Activated T-helper 9 cell treated with anti-CD3 and anti-CD28 coated beads, Interleukin-2, amount 50 U/mL, for 16 hours (primary cell): ENCODE data around the gene TMEM131.
"Not testable (repeated sequence)": the region's sequence is repeated elsewhere in the genome, so short reads cannot be mapped to it uniquely, and the experiment has no call there.

Experiments
- DNase-seq: peaks from one replicate; pipeline ENCODE4 v3.0.0-alpha.2; 2020; ENCODE audit warnings: low read depth

Gene TMEM131, protein sequence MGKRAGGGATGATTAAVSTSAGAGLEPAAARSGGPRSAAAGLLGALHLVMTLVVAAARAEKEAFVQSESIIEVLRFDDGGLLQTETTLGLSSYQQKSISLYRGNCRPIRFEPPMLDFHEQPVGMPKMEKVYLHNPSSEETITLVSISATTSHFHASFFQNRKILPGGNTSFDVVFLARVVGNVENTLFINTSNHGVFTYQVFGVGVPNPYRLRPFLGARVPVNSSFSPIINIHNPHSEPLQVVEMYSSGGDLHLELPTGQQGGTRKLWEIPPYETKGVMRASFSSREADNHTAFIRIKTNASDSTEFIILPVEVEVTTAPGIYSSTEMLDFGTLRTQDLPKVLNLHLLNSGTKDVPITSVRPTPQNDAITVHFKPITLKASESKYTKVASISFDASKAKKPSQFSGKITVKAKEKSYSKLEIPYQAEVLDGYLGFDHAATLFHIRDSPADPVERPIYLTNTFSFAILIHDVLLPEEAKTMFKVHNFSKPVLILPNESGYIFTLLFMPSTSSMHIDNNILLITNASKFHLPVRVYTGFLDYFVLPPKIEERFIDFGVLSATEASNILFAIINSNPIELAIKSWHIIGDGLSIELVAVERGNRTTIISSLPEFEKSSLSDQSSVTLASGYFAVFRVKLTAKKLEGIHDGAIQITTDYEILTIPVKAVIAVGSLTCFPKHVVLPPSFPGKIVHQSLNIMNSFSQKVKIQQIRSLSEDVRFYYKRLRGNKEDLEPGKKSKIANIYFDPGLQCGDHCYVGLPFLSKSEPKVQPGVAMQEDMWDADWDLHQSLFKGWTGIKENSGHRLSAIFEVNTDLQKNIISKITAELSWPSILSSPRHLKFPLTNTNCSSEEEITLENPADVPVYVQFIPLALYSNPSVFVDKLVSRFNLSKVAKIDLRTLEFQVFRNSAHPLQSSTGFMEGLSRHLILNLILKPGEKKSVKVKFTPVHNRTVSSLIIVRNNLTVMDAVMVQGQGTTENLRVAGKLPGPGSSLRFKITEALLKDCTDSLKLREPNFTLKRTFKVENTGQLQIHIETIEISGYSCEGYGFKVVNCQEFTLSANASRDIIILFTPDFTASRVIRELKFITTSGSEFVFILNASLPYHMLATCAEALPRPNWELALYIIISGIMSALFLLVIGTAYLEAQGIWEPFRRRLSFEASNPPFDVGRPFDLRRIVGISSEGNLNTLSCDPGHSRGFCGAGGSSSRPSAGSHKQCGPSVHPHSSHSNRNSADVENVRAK (N-terminal part only)

DNA sequence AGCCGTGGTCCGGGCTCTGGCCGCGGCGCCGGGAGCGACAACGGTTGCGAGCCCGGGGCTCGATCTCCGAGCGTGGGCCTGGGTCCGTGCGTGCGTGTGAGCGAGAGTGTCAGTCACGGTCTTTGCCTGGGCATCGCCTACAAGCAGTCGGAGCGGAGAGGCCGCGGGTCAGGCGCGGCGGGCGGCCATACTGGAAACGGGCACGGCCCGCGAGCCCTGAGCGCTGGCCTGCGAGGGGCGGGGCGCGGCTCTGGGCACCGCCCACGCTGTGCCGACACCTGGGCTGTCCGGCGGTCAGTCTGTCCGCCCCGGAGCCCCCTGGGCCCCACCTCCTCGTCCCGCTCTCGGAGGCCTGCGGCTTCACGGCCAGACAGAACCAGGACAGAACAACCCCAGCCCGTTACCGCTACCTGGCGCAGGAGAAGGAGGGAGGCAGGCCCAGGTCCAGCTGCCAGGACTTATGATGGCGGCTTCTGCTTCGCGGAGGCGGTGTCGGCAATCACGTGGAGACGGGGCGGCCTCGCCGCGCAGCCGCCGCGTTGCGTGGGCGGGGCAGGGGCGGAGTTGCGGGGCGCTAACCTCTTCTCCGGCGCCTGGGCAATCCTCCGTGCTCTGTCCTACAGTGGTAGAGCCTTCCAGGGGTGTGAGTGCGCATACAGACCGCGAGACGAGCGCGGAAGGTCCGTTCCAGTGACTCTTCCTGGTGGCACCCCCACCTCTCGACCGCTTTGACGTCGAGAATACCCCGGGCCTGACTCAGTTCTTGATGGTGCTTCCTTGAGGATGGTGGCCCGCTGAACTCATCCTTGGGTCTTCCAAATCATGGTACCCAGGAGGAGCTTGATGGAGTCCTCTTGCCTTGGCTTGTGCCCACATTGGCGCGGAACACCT lies at the start of gene TMEM131:
Gene TMEM131 (minus strand): TSS at position 215 of the 891 bp plus-strand sequence. CDS start 286 bp downstream, outside the sequence.
- DNase-seq = peak; percentile 94

DNA sequence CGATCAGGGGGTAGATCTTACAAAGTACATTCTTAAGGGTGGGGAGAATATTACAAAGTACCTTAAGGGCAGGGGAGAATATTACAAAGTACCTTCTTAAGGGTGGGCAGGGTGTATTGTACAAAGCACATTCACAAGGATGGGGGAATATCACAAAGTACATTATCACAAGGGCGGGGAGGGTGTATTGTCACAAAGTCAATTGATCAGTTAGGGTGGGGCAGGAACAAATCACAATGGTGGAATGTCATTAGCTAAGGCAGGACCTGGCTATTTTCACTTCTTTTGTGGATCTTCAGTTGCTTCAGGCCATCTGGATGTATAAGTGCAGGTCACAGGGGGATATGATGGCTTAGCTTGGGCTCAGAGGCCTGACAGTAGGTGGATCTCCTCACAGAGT lies 49.0 kb upstream of the TMEM131 start:
- DNase-seq = not testable (repeated sequence)

DNA sequence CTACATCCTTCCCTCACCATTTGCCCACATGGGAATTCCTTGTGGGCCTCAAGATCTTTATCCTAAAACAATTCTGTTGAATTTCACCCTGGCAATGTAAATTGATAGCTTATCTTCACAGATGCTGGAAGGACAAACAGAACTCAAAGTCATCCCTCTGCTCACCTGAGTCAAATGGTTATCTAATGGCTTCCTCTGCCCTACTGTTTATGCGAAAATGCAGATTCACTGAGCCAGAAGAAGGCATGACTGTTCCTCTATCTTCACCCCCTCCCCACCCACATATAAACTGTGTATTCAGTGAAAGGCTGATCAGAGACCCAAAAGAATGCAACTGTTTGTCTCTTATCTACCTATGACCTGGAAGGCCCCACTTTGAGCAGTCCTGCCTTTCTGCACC lies 47.4 kb upstream of the TMEM131 start:
- no peak for DNase-seq

DNA sequence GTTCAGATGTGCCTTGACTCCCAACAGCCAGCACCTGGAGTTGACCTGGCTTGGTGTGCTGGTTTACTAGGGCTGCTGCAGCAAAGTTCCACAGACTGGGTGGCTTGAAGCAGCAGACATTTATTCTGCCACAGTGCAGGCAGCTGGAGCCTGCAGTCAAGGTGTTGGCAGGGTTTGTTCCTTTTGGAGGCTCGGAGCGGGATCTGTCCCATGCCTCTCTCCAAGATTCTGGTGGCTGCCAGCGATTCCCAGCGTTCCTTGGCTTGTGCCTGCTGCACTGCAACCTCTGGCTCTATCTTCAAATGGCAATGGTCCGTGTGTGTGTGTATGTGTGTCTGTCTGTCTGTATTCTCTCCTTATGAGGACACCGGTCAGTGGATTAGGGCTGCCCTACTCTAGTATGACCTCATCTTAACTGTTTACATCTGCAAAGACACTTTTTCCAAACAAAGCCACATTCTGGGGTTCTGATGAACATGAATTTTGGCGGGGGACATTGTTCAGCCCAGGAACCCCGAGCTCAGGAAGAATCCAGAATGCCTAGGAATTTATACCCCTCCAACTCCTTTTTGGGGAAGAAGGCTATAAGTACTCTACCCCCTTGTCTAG lies 44.7 kb upstream of the TMEM131 start:
- no peak for DNase-seq

DNA sequence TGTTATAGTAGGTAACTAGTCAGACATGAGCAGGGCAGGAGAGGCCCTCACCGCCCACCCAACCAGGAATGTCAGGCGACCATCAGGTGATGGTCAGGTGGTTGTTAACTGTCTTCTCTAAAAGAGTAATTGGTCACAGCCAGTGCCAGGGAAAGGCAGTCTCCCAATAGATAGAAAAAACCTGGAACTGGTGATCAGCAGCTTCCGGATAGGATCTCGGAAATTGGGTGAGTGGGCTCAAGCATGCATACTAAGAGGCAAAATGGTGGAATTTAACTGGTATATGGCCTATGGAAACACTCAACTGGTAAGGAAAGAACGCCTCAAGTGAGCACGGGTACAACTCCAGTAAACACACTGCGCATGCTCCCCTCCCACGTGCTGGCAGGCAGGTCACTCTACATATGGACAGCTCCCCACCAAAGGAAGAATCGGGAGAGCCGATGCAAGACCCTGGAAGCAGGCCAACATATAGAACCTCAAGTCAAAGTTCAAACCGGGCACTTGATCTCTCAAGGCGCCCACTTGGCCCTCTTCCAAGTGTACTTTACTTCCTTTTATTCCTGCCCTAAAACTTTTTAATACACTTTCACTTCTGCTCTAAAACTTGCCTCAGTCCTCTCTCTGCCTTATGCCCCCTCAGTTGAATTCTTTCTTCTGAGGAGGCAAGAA lies 43.5 kb upstream of the TMEM131 start:
- DNase-seq = no peak

DNA sequence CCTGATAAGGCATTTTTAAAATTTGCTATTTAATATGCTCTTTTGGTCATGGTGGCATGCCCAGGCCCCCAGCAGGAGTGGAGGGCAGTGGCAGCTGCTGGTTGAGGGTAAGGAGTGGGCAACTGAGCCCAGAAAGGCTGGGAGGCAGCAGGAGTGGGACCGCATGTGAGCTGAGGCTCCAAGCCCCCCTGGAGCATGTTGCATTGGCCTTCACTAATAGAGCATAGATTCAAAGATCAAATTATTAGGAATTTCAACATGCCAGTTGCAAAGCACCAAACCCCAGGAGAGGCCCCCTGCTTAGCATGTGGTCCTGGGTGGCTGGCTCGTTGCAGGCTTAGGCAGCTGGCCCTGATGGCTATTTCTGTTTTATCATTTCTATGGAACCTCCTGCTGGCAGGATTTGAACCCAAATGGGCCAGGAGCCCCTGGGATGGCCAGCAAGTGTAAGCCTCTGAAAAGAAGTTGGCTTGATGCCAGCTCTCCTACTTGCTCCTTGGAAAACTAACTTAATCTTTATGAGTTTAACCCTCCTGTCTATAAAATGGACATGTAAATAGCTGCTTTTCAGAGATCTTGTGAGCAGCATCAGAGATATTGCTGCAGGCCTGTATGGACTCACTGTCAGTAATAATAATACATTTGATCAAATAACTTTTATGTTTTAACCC lies 42.1 kb upstream of the TMEM131 start:
- DNase-seq = no peak

DNA sequence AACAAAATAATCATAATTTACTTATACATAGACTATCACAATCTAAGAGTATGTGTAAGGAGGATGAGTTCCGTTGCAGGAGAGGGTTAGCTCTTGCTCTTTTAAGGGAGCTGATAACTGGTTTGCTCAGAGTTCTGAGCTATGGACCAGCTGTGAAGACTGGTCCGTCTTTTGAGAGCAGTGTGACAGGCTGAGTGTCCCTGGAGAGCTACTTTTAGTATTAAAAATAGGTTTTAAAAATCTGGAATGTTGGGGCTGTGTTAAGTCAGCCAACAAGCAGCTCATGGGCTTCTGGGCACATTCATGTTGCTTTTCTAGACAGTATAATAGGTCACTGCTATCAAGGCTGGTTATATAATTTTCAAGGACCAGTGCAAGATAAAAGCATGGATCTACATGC lies 41.5 kb upstream of the TMEM131 start:
- no peak for DNase-seq

DNA sequence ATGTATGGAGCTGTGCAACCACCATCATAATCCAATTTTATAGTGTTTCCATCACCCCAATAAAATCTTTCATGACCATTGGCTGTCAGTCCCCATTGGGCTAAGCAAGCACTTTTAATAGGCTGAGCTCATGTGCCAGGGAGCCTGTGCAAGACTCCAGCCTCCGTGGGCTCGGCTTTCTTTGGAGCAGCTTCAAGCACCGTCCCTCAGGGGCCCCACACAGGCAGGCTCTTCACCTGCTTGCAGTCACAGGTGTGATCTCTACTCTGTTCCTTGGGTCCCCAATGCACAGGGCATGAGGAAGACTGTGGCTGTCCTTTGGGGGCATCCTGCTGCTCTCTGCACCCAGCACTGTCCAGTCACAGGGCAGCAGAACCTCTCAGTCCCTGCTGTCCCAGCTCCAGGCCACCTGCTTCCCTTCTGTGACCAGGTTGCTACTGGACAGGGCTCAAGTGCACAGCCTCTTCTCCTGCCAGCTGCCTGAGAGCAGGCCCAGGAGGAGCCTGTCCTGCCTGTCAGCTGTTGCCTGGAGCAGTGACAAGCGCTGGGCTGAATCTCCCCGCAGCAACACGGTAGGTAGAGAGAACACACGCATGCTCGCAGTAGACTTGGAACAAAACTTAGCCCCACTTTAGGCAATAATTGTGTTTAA lies 40.7 kb upstream of the TMEM131 start:
- DNase-seq = no peak

DNA sequence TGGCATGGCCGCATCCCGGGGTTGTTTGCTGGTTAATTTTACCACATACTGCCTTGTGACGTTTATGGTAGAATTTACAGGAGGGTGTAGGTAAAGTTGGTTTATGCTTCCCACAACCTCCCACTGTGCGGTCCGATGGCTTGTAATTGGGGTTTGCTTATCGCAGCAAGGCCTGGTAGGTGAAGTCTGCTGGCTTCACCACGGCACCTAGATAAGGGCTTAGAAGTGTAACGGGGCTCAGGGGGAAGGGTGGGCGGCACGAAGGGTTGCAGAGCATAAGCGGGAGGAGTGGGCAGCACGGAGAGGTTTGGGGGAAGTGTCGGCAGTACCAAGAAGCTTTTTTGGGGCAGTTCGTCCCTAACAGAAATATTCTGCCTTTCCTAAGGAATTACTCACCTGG lies 39.0 kb upstream of the TMEM131 start:
- no peak for DNase-seq

DNA sequence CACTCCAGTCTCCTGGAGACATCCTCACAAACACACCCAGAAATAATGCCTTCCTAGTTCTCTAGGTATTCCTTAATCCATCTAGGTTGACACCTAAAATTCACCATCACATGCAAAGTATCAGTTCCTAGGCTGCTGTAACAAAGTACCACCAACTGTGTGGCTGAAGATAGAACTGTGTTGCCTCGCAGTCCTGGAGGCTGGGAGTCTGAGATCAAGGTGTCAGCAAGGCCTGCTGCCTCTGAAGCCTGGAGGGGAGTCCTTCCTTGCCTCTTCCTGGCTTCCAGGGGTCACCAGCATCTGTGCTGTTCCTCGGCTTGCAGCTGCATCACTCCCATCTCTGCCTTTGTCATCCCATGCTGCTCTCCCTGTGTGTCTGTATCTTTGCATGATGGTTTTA lies 36.3 kb upstream of the TMEM131 start:
- DNase-seq = no peak

DNA sequence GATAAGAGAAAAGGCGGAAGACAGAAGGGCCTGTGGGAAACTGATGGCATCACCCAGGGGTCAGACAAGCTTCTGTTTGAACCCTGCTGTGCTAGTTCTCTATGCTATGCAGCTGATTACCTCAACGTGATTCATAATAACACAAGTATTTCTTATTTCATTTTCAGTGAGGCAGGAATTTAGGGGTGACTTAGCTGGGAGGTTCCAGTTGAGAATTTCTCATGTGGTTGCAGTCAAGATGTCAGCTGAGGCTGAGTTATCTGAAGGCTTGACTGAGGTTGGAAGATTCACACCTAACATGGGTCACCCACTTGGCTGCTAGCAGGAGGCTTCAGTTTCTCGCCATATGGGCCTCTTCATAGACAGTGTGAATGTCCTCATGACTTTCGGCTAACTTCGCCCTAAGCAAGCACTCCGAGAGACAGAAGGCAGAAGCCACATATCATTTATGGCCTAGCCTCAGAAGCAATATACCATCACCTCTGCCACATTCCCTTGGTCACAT lies 34.0 kb upstream of the TMEM131 start:
- no peak for DNase-seq

DNA sequence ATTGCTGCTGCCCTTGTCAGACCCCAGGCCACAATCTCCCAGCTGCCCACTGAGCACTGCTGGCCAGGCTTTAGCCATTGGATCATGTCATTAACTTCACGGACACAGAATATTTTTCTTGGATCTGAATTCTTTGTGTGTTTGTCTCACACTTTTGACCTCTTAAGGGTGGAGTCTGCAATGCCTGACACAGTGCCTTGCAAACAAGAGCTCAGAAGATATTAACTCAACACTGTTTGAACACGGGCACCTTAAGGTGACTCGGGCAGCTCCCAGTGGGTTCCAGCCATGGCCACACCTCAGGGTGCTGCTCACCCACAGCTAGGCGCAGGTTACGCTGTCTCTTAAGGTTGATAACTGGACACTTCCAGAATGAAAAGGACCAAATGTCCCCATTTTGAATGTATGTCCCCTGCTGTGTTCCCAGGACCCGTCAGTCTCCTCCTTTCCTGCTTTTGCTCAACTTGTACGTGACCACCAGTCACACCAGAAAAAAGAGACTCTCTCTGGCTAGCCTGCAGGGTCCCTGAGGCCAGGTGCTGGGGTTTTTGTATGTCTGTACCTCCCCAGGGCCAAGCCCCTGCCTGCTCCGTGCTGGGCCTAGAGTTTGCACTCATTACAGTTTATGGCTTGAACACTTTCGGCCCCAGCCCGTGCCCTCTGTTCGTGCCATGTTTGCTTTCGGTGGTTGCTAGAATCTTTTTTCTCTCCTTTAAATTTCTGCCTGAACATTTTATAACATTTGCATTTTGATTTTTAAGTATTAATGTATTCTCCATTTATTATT lies 33.4 kb upstream of the TMEM131 start:
- DNase-seq = no peak

DNA sequence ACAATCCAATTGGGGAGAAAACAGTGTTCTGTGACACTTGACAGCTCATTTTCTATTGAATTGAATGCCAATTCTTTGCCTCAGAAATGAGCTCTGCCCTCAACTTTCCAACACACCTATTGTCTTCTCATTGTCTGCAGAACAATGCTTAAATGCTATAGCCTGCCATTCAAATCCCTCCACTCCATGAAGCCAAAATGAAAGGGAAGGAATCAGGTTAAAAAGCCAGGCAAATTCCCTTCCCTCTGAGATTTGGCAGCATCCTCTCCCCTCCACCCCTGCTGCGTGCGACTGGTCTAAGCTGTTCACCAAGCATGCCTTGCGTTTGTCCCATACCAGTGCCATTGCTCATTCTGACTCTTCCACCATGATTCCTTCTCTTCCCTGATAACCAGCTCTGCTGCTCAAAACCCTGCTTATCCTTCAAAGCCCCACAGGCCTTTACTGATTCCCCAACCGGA lies 32.4 kb upstream of the TMEM131 start:
- DNase-seq = no peak

DNA sequence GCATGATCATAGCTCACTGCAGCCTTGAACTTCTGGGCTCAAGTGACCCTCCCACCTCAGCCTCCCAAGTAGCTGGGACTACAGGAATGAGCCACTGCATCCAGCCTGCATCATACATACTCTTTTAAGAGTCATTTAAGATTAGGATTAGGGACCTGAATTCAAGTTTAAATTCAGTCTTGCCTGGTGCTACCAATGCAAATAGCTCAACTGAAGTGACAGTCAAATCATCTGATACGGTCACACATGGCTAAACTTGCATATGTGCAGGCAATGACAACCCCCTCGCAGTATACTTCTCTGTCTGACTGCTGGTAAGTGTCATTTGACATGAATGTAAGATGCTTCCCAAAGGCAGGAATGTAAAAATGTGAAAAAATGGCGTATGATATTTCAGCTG lies 31.8 kb upstream of the TMEM131 start:
- no peak for DNase-seq

DNA sequence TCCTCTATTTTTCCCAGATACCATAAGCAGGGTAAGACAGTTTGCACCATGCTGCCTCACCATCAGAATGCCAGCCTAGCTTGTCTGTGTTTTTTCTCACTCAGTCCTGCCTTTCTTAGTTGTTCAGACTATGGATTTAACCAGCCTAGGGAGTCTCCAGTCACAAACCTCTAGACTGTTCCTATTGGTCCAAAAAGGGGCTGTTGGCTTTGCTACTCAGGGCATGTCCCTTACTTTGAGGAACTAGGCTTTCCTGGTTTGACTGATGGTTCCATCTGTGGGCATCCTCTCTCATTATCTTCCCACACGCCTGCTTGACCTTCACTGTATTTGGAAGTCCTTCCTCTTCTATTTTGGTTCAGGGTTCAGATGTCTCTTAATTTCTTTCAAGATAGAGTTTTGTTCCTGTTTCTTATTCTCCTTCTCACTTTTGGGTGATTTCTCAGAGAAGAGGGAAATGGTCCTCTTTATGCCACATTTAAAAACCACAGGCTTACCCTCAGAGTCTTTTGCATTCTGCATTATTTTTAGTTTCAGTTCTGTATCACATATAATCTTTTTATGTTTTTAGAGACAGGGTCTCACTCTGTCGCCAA lies 31.3 kb upstream of the TMEM131 start:
- no peak for DNase-seq

DNA sequence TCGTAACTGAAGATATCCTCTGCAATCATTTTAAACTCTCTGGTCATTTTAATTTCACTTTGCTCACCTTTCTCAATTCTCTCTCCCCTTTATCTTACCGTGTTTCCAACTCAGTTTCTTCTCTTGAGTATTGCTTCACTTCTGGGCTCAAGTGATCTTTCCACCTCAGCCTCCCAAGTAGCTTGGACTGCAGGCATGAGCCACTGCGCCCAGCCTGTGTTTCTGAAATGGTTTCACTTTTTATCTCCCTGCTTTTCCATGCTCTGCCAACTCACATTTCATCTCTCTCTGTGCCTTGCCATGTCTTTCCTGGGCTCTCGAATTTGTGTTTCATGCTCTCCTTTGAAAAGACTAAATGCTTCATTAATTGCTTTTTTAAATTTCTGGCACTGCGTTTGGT lies 30.5 kb upstream of the TMEM131 start:
- no peak for DNase-seq

DNA sequence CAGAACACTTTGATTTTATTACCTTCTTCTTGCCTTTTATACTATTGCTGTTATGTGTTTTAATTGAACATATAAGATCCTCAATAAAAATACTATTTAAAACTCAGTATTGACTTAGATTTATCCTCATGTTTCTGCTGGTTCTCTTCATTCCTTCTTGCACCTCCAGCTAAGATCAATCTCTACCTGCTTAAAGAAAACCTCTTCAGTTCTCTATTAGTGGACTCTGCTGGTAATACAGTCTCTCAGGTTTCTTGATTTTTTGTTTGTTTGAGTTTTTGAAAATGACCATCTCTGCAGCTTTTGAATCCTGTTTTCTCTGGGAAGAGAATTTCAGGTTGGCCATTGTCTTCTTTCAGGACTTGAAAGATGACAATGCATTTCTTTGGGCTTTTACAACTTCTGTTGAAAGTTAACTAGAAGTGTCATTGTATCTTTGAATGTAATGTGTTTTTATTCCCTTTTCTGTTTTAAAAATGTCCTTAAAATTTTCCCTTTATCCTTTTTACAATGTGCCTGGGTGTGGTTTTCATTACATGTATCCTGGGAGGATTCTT lies 29.8 kb upstream of the TMEM131 start:
- no peak for DNase-seq
